Bronchus fibroblast of lung (primary cell): ENCODE data around the gene MIB1. TPM values are rescaled to one million over a fixed set of nuclear protein-coding genes. Genes with fewer than 3 reads are reported as not detected.

Experiments used
- total RNA-seq: library from RNA; depleted of rRNA; stranded (reverse); fragments of >200 nt; gene quantifications from 2 replicates; pipeline ENCODE4 v1.2.3, GENCODE V29; 2015

The MIB1 gene
- total RNA-seq: 13.8 and 17.7 TPM in 2 replicates

DNA sequence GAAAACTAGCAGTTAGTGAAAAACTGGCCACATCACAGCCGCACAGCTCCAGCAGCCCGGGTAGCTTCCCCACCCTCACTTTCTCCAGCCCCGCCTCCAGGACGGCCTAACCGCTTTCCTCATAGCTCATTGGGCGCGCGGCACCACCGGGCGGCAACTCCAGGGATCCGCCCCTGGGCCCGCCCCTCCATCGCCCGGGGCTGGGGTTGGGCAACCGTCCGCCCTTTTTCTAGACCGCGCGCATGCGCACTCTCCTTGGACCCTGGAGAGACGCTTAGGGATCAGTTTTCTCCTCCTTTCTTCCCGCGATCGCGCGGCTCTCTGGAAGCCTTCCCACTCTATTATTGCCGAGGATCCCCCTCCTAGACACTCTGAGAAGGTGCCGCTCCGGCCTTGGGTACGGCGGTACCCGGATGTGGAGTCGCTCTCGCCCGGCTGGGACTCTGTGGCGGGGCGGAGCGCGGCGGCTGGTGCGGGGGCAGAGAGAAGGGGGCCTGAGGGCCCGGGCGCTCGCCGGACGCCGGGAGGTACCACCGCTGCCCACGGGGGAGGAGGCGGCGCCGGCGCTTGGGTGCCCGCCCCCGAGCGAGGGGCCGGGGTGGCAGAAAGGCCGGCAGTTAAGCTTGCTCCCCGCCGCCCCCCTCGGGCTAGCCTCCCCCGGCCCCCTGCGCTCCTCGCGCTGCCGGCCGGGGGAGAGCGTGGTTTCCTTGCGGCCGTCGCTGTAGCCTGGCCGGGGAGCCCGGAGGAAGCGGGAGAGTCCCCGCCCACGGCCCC is at the start of gene MIB1:
MIB1 (plus strand) TSS at position 255 of the 774 bp plus-strand sequence. CDS start 792 bp downstream, outside the sequence.

DNA sequence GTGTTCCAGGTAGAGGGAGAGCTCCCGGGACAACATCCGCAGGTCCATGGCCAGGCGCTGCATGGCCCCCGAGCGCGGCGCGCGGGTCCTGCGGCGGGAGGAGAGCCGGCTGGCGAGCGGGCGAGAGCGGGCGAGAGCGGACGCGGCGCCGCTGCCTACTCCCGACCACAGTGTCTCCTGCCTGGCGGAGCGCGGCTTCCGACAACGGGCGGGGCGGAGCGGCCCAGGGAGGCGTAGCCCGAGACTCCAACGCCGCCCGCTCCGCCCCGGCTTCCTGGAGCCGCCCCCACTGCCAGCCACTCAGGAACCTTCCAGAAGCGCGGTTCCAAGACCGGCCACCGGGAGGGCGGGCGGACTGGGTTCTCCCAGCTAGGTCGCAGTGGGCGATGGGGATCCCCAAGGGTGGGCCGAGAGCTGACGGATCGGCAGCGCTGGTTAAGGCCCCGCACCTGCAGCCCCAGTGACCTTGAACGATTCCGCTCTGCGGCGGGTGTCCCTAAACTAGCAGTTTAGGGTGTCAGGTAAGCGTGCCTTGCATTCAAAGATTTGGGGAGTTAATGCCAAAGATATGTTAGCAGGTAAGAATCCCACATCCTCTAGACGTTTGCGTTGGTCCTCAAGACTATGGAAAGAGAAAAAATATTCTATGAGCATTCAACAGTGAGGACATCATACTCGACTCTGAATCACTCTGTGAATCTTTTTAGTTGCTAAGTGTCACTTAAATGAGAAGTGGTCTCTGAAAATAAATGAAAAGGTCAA is 35.8 kb upstream of the MIB1 start, which contains the start of gene ABHD3:
ABHD3 (minus strand) TSS at position 172 of the 762 bp plus-strand sequence; CDS start at position 63, 109 bp downstream.

Other genes with a start within 250 kb of the MIB1 start
- gene ESCO1, start 140.1 kb upstream of the MIB1 start, total RNA-seq: 6.7 and 8.7 TPM in 2 replicates
- gene SNRPD1, start 128.5 kb upstream of the MIB1 start, total RNA-seq: 14.5 and 21.6 TPM in 2 replicates
- gene ABHD3, start 36.0 kb upstream of the MIB1 start, total RNA-seq: 4.0 and 4.2 TPM in 2 replicates